Mesenchymal stem cell (in vitro differentiated cells and primary cell): ENCODE measurements around the gene APC2. TPM values are rescaled to one million over a fixed set of nuclear protein-coding genes. Genes with fewer than 3 reads are reported as not detected.

Experiments
- DNase-seq: peaks from one replicate; pipeline ENCODE4 v3.0.0-alpha.2; 2013
- H2AFZ ChIP-seq: one replicate; pipeline ENCODE4 v1.6.1; 2013; ENCODE audit warnings: low read depth, mild to moderate bottlenecking, control low read depth, inconsistent platforms, low read length, moderate library complexity
- H2AK5ac ChIP-seq: 2 replicates; pipeline ENCODE4 v1.6.1; 2013; ENCODE audit warnings: low read length, moderate library complexity, mild to moderate bottlenecking, inconsistent platforms; ENCODE audit not compliant: severe bottlenecking
- H2BK120ac ChIP-seq: one replicate; pipeline ENCODE4 v1.6.1; 2013; ENCODE audit warnings: low read depth, mild to moderate bottlenecking, inconsistent platforms, low read length, moderate library complexity
- H2BK12ac ChIP-seq, 2 experiments: one replicate each; pipeline ENCODE4 v1.6.1; 2013; ENCODE audit warnings: inconsistent platforms in 2 of 2, low read length in 2 of 2, mild to moderate bottlenecking in 2 of 2, moderate library complexity in 2 of 2, control low read depth in 1 of 2
- H2BK15ac ChIP-seq: one replicate; pipeline ENCODE4 v1.6.1; 2013; ENCODE audit warnings: mild to moderate bottlenecking, low read depth, inconsistent platforms; ENCODE audit not compliant: poor library complexity, severe bottlenecking
- H2BK5ac ChIP-seq: 2 replicates; pipeline ENCODE4 v1.6.1; 2013; ENCODE audit warnings: low read depth, mild to moderate bottlenecking, low read length, control low read depth, inconsistent platforms; ENCODE audit not compliant: poor library complexity, severe bottlenecking
- H3K14ac ChIP-seq, 2 experiments: one replicate each; pipeline ENCODE4 v1.6.1; 2013; ENCODE audit warnings: inconsistent platforms in 2 of 2, low read length in 2 of 2, control low read depth in 1 of 2, mild to moderate bottlenecking in 1 of 2, moderate library complexity in 1 of 2
- H3K18ac ChIP-seq, 2 experiments: one replicate each; pipeline ENCODE4 v1.6.1; 2013; ENCODE audit warnings: inconsistent platforms in 2 of 2, low read length in 2 of 2, control low read depth in 1 of 2, low read depth in 1 of 2, mild to moderate bottlenecking in 1 of 2
- H3K23ac ChIP-seq, 2 experiments: one replicate each; pipeline ENCODE4 v1.6.1; 2013; ENCODE audit warnings: inconsistent platforms in 2 of 2, low read length in 2 of 2, mild to moderate bottlenecking in 2 of 2, moderate library complexity in 2 of 2, control low read depth in 1 of 2
- H3K27ac ChIP-seq: 2 replicates; pipeline ENCODE4 v1.5.1; 2013; ENCODE audit warnings: mild to moderate bottlenecking, moderate library complexity, low read length, control low read depth, inconsistent platforms; ENCODE audit not compliant: poor library complexity, severe bottlenecking
- H3K27me3 ChIP-seq, 2 experiments: 2 replicates each; pipeline versions ENCODE4 v1.6.1 to v1.7.0; 2013; ENCODE audit warnings: low read length in 2 of 2, mild to moderate bottlenecking in 2 of 2, moderate library complexity in 2 of 2, control low read depth in 1 of 2, inconsistent platforms in 1 of 2; ENCODE audit not compliant: control insufficient read depth in 1 of 2, insufficient read depth in 1 of 2
- H3K36me3 ChIP-seq, 2 experiments: 2 replicates each; pipeline versions ENCODE4 v1.6.1 to v1.7.0; 2013; ENCODE audit warnings: low read length in 2 of 2, control low read depth in 1 of 2, inconsistent platforms in 1 of 2, low read depth in 1 of 2, mild to moderate bottlenecking in 1 of 2; ENCODE audit not compliant: insufficient read depth in 2 of 2, control insufficient read depth in 1 of 2
- H3K4ac ChIP-seq, 2 experiments: one replicate each; pipeline ENCODE4 v1.6.1; 2013; ENCODE audit warnings: inconsistent platforms in 2 of 2, low read length in 2 of 2, mild to moderate bottlenecking in 2 of 2, moderate library complexity in 2 of 2, control low read depth in 1 of 2, low read depth in 1 of 2
- H3K4me1 ChIP-seq: 2 replicates; pipeline ENCODE4 v1.6.1; 2013; ENCODE audit warnings: low read depth, low read length, control low read depth; ENCODE audit not compliant: control insufficient read depth, insufficient read depth
- H3K4me2 ChIP-seq: 2 replicates; pipeline ENCODE4 v1.6.1; 2013; ENCODE audit warnings: low read length, mild to moderate bottlenecking, inconsistent platforms; ENCODE audit not compliant: poor library complexity, severe bottlenecking
- H3K4me3 ChIP-seq, 2 experiments: 2 replicates each; pipeline versions ENCODE4 v1.5.1 to v1.7.0; 2013; ENCODE audit warnings: low read length in 2 of 2, mild to moderate bottlenecking in 2 of 2, control low read depth in 1 of 2, low read depth in 1 of 2; ENCODE audit not compliant: insufficient read depth in 1 of 2
- H3K79me1 ChIP-seq: replicated peaks from 2 replicates; pipeline ENCODE4 v1.6.1; 2013; ENCODE audit warnings: mild to moderate bottlenecking, control low read depth, low read length, inconsistent platforms; ENCODE audit not compliant: poor library complexity, severe bottlenecking
- H3K9ac ChIP-seq: 2 replicates; pipeline ENCODE4 v1.7.0; 2013; ENCODE audit warnings: mild to moderate bottlenecking, low read length, moderate library complexity
- H3K9me3 ChIP-seq: 2 replicates; pipeline ENCODE4 v1.7.0; 2013; ENCODE audit warnings: mild to moderate bottlenecking, low read length; ENCODE audit not compliant: control insufficient read depth
- H4K8ac ChIP-seq: one replicate; pipeline ENCODE4 v1.6.1; 2013; ENCODE audit warnings: inconsistent platforms, mild to moderate bottlenecking, low read length, moderate library complexity
- H4K91ac ChIP-seq: one replicate; pipeline ENCODE4 v1.6.1; 2013; ENCODE audit warnings: mild to moderate bottlenecking, low read length, inconsistent platforms
- WGBS: methylation state at CpG from one replicate; pipeline ENCODE4 v1.1.7; 2013; ENCODE audit warnings: mixed read lengths; 5-methylcytosine and 5-hydroxymethylcytosine counted together
- polyA plus RNA-seq, 2 experiments: library from polyadenylated mRNA; stranded (reverse); fragments of 200-250 nt; gene quantifications; one replicate each; pipeline ENCODE4 v1.2.3, GENCODE V29; 2013

Gene APC2, protein sequence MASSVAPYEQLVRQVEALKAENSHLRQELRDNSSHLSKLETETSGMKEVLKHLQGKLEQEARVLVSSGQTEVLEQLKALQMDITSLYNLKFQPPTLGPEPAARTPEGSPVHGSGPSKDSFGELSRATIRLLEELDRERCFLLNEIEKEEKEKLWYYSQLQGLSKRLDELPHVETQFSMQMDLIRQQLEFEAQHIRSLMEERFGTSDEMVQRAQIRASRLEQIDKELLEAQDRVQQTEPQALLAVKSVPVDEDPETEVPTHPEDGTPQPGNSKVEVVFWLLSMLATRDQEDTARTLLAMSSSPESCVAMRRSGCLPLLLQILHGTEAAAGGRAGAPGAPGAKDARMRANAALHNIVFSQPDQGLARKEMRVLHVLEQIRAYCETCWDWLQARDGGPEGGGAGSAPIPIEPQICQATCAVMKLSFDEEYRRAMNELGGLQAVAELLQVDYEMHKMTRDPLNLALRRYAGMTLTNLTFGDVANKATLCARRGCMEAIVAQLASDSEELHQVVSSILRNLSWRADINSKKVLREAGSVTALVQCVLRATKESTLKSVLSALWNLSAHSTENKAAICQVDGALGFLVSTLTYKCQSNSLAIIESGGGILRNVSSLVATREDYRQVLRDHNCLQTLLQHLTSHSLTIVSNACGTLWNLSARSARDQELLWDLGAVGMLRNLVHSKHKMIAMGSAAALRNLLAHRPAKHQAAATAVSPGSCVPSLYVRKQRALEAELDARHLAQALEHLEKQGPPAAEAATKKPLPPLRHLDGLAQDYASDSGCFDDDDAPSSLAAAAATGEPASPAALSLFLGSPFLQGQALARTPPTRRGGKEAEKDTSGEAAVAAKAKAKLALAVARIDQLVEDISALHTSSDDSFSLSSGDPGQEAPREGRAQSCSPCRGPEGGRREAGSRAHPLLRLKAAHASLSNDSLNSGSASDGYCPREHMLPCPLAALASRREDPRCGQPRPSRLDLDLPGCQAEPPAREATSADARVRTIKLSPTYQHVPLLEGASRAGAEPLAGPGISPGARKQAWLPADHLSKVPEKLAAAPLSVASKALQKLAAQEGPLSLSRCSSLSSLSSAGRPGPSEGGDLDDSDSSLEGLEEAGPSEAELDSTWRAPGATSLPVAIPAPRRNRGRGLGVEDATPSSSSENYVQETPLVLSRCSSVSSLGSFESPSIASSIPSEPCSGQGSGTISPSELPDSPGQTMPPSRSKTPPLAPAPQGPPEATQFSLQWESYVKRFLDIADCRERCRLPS (N-terminal part only)
- 0.23 TPM for polyA plus RNA-seq (2013, experiment 1 of 2)
- 0.23 TPM for polyA plus RNA-seq (2013, experiment 2 of 2)

- Histone ChIP-seq H3K4ac (no peak within 1 kb of the TSS), H3K9me3 (no peaks in the 10 kb centered on the region), H3K27ac (no peak within 1 kb of the TSS), H3K23ac (no peak within 1 kb of the TSS), H3K18ac (no peak within 1 kb of the TSS), H3K9ac (no peak within 1 kb of the TSS), H3K14ac (no peak within 1 kb of the TSS), H4K91ac (no peak within 1 kb of the TSS), H4K8ac (no peak within 1 kb of the TSS), H2BK15ac (no peak within 1 kb of the TSS), H3K4me2 (no peak within 1 kb of the TSS), H3K36me3 (no peaks in the 10 kb centered on the region), H3K79me1 (no peaks in the 10 kb centered on the region), H2AFZ (no peak within 1 kb of the TSS), H2BK12ac (no peak within 1 kb of the TSS), H3K4me3 (no peak within 1 kb of the TSS), H2BK5ac (no peak within 1 kb of the TSS), H2BK120ac (no peak within 1 kb of the TSS), H3K4me1 (peaks cover 27% of the 10 kb centered on the region), H2AK5ac (no peak within 1 kb of the TSS), H3K27me3 (peaks cover 62 to 80% of the 10 kb centered on the region in 2 experiments)
- peak; percentile 44 for DNase-seq
- 12% methylated on average over 51 of the region's 74 CpGs for WGBS
Measured at GRCh38 chr19:1449467-1450442, at the start of gene APC2. TSS of gene APC2 (plus strand) at chr19:1450121. CDS start at chr19:1453002, 2,881 bp downstream.

DNA sequence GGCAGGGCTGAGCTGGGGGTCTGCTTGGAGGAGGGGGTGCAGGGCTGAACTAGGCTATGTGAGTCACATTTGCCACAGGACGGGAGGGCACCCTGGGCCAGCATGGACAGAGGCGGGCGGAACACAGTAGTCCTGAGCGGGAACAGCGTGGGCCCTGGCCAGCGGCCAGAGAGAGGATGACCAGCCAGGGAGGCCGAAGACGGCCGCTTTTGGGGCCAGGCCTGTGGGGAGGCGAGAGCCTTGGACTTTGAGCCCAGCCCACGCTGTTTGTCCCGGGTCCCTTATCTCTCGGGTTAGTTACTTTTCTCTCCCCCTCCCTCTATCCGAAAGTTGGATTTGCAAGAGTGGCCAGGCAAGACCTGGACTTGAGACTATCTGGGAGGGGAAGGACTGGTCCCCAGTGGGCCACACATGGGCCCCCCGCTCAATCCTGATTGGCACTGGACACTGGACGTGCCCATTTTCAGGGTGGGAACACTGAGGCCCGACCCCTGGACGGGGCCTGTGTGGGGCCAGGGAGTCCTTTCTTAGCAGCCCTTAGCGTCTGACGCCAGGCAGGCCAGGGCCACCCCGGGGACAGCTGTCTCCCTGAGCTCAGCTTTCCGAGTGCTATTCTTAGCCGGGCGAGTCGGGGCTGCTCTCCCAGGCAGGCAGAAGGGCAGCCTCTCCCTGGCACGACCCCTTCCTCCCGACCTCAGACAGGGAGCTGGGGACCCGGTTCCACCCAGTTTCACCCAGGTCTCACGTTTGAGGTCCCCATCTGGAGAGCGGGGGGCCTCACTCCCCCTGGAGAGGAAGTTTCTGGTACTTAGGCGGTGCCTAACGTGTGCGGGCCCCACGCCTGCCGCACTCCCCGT lies 49.4 kb upstream of the APC2 start:
- peaks cover 44% of the 10 kb centered on the region for H3K4me1 ChIP-seq
- 54% methylated on average over 35 of the region's 36 CpGs for WGBS
- H2BK120ac ChIP-seq = no peak overlapping the region
- no peaks in the 10 kb centered on the region for H3K9me3 ChIP-seq
- H2AK5ac ChIP-seq = no peak overlapping the region
- H3K4ac ChIP-seq = peak overlapping the region; percentile 58 to 62
- H3K36me3 ChIP-seq = peaks cover 0 to 27% of the 10 kb centered on the region in 2 experiments
- H2BK12ac ChIP-seq = no peak overlapping the region
- no peak overlapping the region for H3K27ac ChIP-seq
- peak; percentile 46 for DNase-seq
- H3K23ac ChIP-seq = no peak overlapping the region
- no peak overlapping the region for H2BK15ac ChIP-seq
- peak overlapping the region in 1 of 2 experiments; percentile 40 for H3K14ac ChIP-seq
- H3K9ac ChIP-seq = peak overlapping the region; percentile 75
- peak overlapping the region; percentile 79 to 82 for H3K4me3 ChIP-seq
- H2AFZ ChIP-seq = no peak overlapping the region
- peak overlapping the region; percentile 52 for H4K8ac ChIP-seq
- H3K79me1 ChIP-seq = peaks cover 10% of the 10 kb centered on the region
- H4K91ac ChIP-seq = peak overlapping the region; percentile 75
- H3K27me3 ChIP-seq = no peaks in the 10 kb centered on the region
- H3K18ac ChIP-seq = peak overlapping the region; percentile 76 to 77
- no peak overlapping the region for H2BK5ac ChIP-seq
- peak overlapping the region; percentile 88 for H3K4me2 ChIP-seq

GRCh38 chr19:1401138-1401888 lies 48.6 kb upstream of the APC2 start, which contains the start of gene GAMT:
TSS of gene GAMT (minus strand) at chr19:1401542. CDS start at chr19:1401476, 66 bp downstream.
- Histone ChIP-seq H4K91ac (peak within 1 kb of the TSS; percentile 75), H4K8ac (peak within 1 kb of the TSS; percentile 72), H2BK5ac (no peak within 1 kb of the TSS), H3K9me3 (no peaks in the 10 kb centered on the region), H3K18ac (peak within 1 kb of the TSS; percentile 76 to 77), H3K14ac (peak within 1 kb of the TSS; percentile 40 to 71), H2BK12ac (peak within 1 kb of the TSS in 1 of 2 experiments; percentile 46), H3K9ac (peak within 1 kb of the TSS; percentile 75), H3K36me3 (peaks cover 0 to 21% of the 10 kb centered on the region in 2 experiments), H3K27me3 (no peaks in the 10 kb centered on the region), H3K4ac (peak within 1 kb of the TSS; percentile 58 to 62), H3K23ac (peak within 1 kb of the TSS in 1 of 2 experiments; percentile 91), H2BK120ac (no peak within 1 kb of the TSS), H2AK5ac (no peak within 1 kb of the TSS), H2BK15ac (no peak within 1 kb of the TSS), H2AFZ (peak within 1 kb of the TSS; percentile 86), H3K79me1 (peaks cover 10% of the 10 kb centered on the region), H3K4me2 (peak within 1 kb of the TSS; percentile 88), H3K4me1 (peaks cover 37% of the 10 kb centered on the region), H3K4me3 (peak within 1 kb of the TSS; percentile 79 to 82), H3K27ac (no peak within 1 kb of the TSS)
- WGBS = 3% methylated on average over 54 of the region's 87 CpGs
- DNase-seq = peak; percentile 36
